Common myeloid progenitor, CD34-positive (primary cell): ENCODE data around the gene MYLK2.

Experiments
- CTCF ChIA-PET: fragments of 350-600 bp; sonication (Branson Sonifier 250); formaldehyde crosslinking; loops from one replicate; lab custom pipeline; 2021; ENCODE audit warnings: antibody characterized with exemption; lab: Charles Lee
- POLR2A ChIA-PET: fragments of 350-600 bp; sonication (Branson Sonifier 250); formaldehyde crosslinking; loops from one replicate; lab custom pipeline; 2021; ENCODE audit warnings: antibody characterized with exemption; lab: Charles Lee
- DNase-seq, 3 donors: peaks; one replicate each; pipeline versions ENCODE4 v3.0.0 to v3.0.0-alpha.2; 2013
- H3K27ac ChIP-seq, 2 experiments: 1 replicate in 1 of 2; 2 replicates in 1 of 2; pipeline ENCODE4 v1.7.0; 2013; ENCODE audit warnings: inconsistent platforms in 2 of 2, low read length in 2 of 2, mild to moderate bottlenecking in 2 of 2, low read depth in 1 of 2, moderate library complexity in 1 of 2; ENCODE audit not compliant: severe bottlenecking in 2 of 2, insufficient read depth in 1 of 2, poor library complexity in 1 of 2
- H3K27me3 ChIP-seq, 5 experiments: replicated peaks in 2 of 5; 1 replicate in 3 of 5; 2 replicates in 2 of 5; pipeline versions ENCODE4 v1.6.1 to v1.7.0; 2013; ENCODE audit warnings: low read length in 4 of 5, mild to moderate bottlenecking in 2 of 5, moderate library complexity in 2 of 5, inconsistent platforms in 1 of 5; ENCODE audit not compliant: insufficient read depth in 5 of 5, control insufficient read depth in 4 of 5
- H3K36me3 ChIP-seq, 4 experiments: 1 replicate in 2 of 4; 2 replicates in 2 of 4; pipeline versions ENCODE4 v1.6.1 to v1.7.0; 2013; ENCODE audit warnings: low read length in 3 of 4, control low read depth in 1 of 4, mild to moderate bottlenecking in 1 of 4; ENCODE audit not compliant: control insufficient read depth in 4 of 4, insufficient read depth in 4 of 4
- H3K4me1 ChIP-seq, 4 experiments: 1 replicate in 3 of 4; 2 replicates in 1 of 4; pipeline versions ENCODE4 v1.6.1 to v1.7.1; 2013; ENCODE audit warnings: low read length in 3 of 4, mild to moderate bottlenecking in 3 of 4, control low read depth in 1 of 4, inconsistent platforms in 1 of 4, moderate library complexity in 1 of 4; ENCODE audit not compliant: control insufficient read depth in 4 of 4, insufficient read depth in 4 of 4; ENCODE audit errors: control extremely low read depth in 1 of 4
- H3K4me3 ChIP-seq, 7 experiments: 1 replicate in 4 of 7; 2 replicates in 3 of 7; pipeline versions ENCODE4 v1.5.1 to v1.7.0; 2013; ENCODE audit warnings: mild to moderate bottlenecking in 7 of 7, low read length in 6 of 7, moderate library complexity in 6 of 7, inconsistent platforms in 2 of 7, low read depth in 2 of 7, control low read depth in 1 of 7; ENCODE audit not compliant: insufficient read depth in 4 of 7, control insufficient read depth in 1 of 7; ENCODE audit errors: extremely low read depth in 1 of 7
- H3K9me3 ChIP-seq, 5 experiments: 1 replicate in 4 of 5; 2 replicates in 1 of 5; pipeline versions ENCODE4 v1.6.1 to v1.7.1; 2013; ENCODE audit warnings: low read length in 4 of 5, mild to moderate bottlenecking in 2 of 5, inconsistent platforms in 1 of 5, low read depth in 1 of 5, moderate library complexity in 1 of 5; ENCODE audit not compliant: control insufficient read depth in 4 of 5, insufficient read depth in 2 of 5; ENCODE audit errors: control extremely low read depth in 1 of 5
- WGBS: methylation state at CpG from one replicate; pipeline ENCODE4 v1.1.5; 2013; ENCODE audit not compliant: insufficient coverage; 5-methylcytosine and 5-hydroxymethylcytosine counted together

The MYLK2 gene

DNA sequence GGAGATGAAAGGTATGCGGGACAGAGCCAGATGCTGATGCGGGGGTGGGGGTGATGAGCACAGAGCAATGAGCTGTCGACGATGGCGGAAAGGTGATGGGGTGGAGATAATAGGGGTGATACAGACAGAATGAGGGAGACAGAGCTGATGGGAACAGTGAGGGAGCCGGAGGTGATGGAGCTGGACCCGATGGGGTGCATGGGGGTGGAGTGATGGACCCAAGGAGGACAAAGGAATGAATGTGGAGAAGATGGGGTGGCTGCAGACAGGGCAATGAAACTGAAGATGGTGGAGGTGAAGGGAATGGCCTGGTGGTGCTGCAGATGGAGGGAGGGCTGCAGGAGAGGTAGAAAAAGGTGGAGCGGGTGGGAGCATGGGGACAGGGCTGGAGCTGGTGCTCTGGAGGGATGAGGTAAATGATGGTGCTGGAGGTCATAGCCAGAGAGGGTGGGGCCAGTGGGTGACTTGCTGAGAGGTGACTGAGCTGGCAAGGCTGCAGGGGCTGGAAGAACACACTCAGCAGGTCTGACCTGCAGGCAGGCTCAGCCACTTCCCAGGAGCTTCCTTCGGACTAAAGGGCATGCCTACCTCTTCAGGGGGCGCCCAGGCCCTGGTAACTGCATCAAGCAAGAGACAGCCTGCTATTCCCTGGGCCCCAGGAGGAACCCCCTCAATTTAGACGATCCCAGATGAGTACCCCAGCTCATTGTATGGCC lies 32.2 kb downstream of the MYLK2 start:
- POLR2A ChIA-PET = interaction anchor here (1.1 kb wide), 1 partner anchor 76 kb away, joined by 5 read pairs; no protein-coding TSS in a partner anchor
- Histone ChIP-seq H3K27me3 (peaks cover 0 to 32% (median 11%) of the 10 kb centered on the region in 5 experiments), H3K4me1 (peaks cover 0 to 8% (median 2%) of the 10 kb centered on the region in 4 experiments), H3K36me3 (no peaks in the 10 kb centered on the region), H3K4me3 (no peak overlapping the region), H3K9me3 (no peaks in the 10 kb centered on the region), H3K27ac (no peak overlapping the region)
- CTCF ChIA-PET = interaction anchor here (0.6 to 8.3 kb wide), 18 partner anchors 8 to 182 kb away, joined by 3 to 98 read pairs (median 6); partner anchors contain the start of gene PDRG1
- WGBS = 85% methylated on average over 11 of the region's 11 CpGs
- DNase-seq = no peak

DNA sequence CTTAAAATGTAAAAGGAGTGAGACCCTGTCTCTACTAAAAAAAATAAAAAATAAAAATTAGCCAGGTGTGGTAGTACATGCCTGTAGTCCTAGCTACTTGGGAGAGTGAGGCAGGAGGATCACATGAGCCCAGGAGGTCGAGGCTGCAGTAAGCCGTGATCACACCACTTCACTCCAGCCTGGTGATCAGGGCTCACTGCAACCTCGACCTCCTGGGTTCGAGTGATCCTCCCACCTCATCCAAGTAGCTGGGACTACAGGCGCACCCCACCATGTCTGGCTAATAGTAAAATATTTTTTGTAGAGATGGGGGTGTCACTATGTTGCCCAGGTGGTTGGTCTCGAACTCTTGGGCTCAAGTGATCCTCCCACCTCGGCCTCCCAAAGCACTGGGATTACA lies 34.3 kb downstream of the MYLK2 start:
- H3K4me3 ChIP-seq = no peak overlapping the region
- 100% methylated on average over 3 of the region's 7 CpGs for WGBS
- ChIA-PET POLR2A (no interaction called here), CTCF (interaction anchor here (0.9 to 8.3 kb wide), 26 partner anchors 10 to 247 kb away, joined by 3 to 98 read pairs (median 5); partner anchors contain the start of gene PDRG1)
- no peaks in the 10 kb centered on the region for H3K36me3 ChIP-seq
- peaks cover 0 to 19% (median 4%) of the 10 kb centered on the region in 4 experiments for H3K4me1 ChIP-seq
- DNase-seq = no peak
- no peak overlapping the region for H3K27ac ChIP-seq
- H3K27me3 ChIP-seq = peaks cover 0 to 32% (median 10%) of the 10 kb centered on the region in 5 experiments
- H3K9me3 ChIP-seq = no peaks in the 10 kb centered on the region

DNA sequence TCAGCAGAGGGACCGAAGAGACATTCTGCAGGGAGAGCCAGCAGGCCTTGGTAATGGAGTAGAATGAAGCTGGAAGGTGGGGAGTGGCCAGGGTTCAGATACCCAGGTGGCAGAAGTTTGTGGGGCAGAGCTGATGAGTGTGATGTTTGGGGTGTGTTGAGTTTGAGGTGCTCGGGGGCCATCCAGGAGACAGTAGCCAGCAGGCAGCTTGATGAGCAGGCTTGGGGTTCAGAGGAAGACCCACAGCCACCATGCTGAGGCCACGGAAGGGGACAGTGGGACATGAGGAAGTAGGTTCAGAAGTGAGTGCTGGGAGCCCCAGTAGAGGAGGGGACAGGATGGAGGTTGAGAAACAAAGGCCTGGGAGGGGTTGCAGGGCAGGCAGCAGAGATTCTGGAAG lies 37.4 kb downstream of the MYLK2 start:
- Histone ChIP-seq H3K36me3 (no peaks in the 10 kb centered on the region), H3K9me3 (no peaks in the 10 kb centered on the region), H3K4me3 (no peak overlapping the region), H3K27ac (no peak overlapping the region), H3K4me1 (peaks cover 0 to 37% (median 20%) of the 10 kb centered on the region in 4 experiments), H3K27me3 (peaks cover 0 to 20% (median 3%) of the 10 kb centered on the region in 5 experiments)
- 60% methylated on average over 2 of the region's 3 CpGs for WGBS
- CTCF ChIA-PET = interaction anchor here (1.1 to 8.3 kb wide), 9 partner anchors 10 to 234 kb away, joined by 3 to 98 read pairs (median 7); partner anchors contain the start of genes FOXS1 and PDRG1
- no peak for DNase-seq
- POLR2A ChIA-PET = no interaction called here

DNA sequence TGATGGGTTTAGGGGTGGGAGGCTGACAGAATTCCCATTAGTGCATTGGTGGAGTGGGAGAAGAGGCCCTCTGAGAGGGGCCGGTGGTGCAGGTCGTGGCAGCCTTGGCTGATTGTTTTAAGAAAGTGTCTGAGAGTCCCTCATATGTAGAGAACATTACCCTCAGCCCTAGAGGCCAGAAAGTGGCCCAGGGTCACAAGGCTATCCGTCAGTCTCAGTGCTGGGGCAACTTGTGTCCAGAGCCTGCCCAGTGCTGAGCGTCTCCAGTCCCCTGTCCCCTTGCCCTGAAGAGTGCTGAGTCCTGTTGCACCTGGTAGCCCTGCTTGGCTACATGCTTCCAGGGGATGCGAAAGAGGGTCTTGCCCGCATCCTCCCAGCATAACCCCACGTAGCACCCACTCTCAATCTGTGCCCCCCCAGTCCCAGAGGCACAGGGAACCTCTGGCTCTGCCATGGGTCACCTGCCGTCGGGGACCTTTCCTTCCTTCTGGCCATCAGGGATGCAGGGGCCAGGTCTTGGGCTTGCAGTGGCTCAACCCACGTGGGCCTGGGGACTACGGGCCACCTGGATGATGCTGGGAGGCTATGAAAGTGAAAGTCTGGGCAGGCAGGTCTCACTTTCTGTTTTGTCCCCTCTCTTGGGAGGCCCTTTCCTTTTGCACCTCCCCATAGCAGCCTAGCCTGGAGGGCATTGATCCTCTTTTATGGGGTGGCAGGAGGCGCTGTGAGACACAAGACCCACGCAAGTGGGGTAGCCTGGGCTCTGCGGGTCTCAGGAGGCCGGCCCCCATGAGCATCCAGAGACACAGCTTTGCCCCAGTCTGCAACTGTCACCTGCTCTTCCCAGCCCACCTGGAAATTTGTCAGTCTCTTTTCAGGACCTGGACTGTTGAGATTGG lies 39.0 kb downstream of the MYLK2 start:
- ChIA-PET POLR2A (no interaction called here), CTCF (interaction anchor here (0.6 to 8.3 kb wide), 5 partner anchors 8 to 175 kb away, joined by 5 to 98 read pairs (median 7); partner anchors contain the start of genes FOXS1 and PDRG1)
- peak overlapping the region in 1 of 7 experiments; percentile 1 for H3K4me3 ChIP-seq
- H3K9me3 ChIP-seq = no peaks in the 10 kb centered on the region
- peaks cover 0 to 42% (median 20%) of the 10 kb centered on the region in 4 experiments for H3K4me1 ChIP-seq
- no peak overlapping the region for H3K27ac ChIP-seq
- H3K27me3 ChIP-seq = peaks cover 0 to 18% (median 3%) of the 10 kb centered on the region in 5 experiments
- peak in 2 of 3 donors; percentile 61 to 65 for DNase-seq
- 69% methylated on average over 13 of the region's 15 CpGs for WGBS
- H3K36me3 ChIP-seq = no peaks in the 10 kb centered on the region

DNA sequence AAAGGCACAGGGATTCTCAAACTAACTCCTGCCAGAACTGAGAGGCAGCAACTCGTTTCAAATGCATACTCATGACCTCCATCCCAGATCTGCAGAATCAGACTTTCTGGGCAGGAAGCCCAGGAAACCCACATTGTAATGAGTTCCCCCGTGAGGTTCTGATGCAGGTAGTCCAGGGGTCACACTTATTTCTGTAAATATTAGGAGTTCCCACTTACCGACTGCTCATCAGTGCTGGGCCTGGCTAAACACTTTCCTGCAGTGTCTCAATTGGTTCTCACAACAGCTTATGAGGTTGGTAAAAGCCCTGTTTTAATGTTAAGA lies 39.6 kb downstream of the MYLK2 start:
- Histone ChIP-seq H3K4me1 (peaks cover 0 to 45% (median 24%) of the 10 kb centered on the region in 4 experiments), H3K36me3 (no peaks in the 10 kb centered on the region), H3K9me3 (no peaks in the 10 kb centered on the region), H3K4me3 (peak overlapping the region in 1 of 7 experiments; percentile 1), H3K27me3 (peaks cover 0 to 18% (median 3%) of the 10 kb centered on the region in 5 experiments), H3K27ac (no peak overlapping the region)
- CTCF ChIA-PET = interaction anchor here (0.6 to 2.2 kb wide), 5 partner anchors 8 to 158 kb away, joined by 3 to 9 read pairs (median 5); no protein-coding TSS in a partner anchor
- 0% methylated on average over 1 of the region's 3 CpGs for WGBS
- peak in 2 of 3 donors; percentile 45 to 50 for DNase-seq
- POLR2A ChIA-PET = no interaction called here

DNA sequence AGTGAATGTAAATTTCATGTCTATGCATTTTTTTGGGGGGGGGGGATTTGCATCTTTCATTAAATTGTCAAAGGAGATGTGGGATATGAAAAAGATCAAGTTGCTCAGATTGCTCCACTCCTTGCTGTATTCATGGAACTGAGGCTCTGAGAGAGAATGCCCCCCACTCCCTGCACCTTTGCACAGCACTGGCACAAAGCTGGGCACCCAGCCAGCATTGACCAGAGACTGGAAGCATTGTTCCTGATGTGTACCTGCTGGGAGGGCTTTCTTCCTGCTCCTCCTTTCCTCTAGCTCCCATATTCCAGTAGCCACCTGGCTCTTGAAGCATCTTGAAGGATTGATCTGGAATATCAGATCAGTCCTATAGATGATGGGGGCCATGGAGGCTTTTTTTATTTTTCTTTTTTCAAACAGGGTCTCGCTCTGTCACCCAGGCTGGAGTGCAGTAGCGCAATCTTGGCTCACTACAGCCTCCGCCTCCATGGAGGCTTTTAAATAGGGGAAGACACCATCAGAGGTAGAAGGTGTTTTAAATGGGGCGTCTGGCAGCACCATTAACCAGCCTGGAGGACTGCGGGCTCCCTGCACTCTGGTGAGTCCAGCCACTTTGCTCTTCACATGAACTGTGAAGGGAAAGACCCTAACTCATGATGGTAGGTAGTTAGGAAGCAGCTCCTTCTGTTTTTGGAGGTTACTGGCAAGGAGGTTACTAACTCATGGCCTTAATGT lies 40.3 kb downstream of the MYLK2 start:
- Histone ChIP-seq H3K27ac (no peak overlapping the region), H3K9me3 (no peaks in the 10 kb centered on the region), H3K4me1 (peaks cover 0 to 49% (median 25%) of the 10 kb centered on the region in 4 experiments), H3K36me3 (no peaks in the 10 kb centered on the region), H3K27me3 (peaks cover 0 to 18% (median 3%) of the 10 kb centered on the region in 5 experiments), H3K4me3 (no peak overlapping the region)
- 100% methylated on average over 4 of the region's 5 CpGs for WGBS
- POLR2A ChIA-PET = no interaction called here
- no peak for DNase-seq
- CTCF ChIA-PET = interaction anchor here (0.6 to 2.2 kb wide), 10 partner anchors 8 to 171 kb away, joined by 3 to 9 read pairs (median 5); partner anchors contain the start of gene PDRG1
